Trophoblast cell (in vitro differentiated cells and primary cell): ENCODE data around the gene MED4.

ENCODE experiments used
- DNase-seq, 2 donors: peaks; one replicate each; pipeline ENCODE4 v3.0.0-alpha.2; 2016
- H2AFZ ChIP-seq: 2 replicates; pipeline ENCODE4 v1.6.1; 2013; ENCODE audit warnings: low read length, moderate library complexity, mild to moderate bottlenecking; ENCODE audit not compliant: insufficient read depth, poor library complexity
- H2AK5ac ChIP-seq: 2 replicates; pipeline ENCODE4 v1.6.1; 2013; ENCODE audit warnings: mild to moderate bottlenecking, low read length
- H2BK120ac ChIP-seq: 2 replicates; pipeline ENCODE4 v1.6.1; 2013; ENCODE audit warnings: low read length, mild to moderate bottlenecking, moderate library complexity; ENCODE audit not compliant: insufficient read depth, poor library complexity
- H2BK12ac ChIP-seq: 2 replicates; pipeline ENCODE4 v1.6.1; 2013; ENCODE audit warnings: mild to moderate bottlenecking, low read length, moderate library complexity
- H2BK5ac ChIP-seq: 2 replicates; pipeline ENCODE4 v1.6.1; 2013; ENCODE audit warnings: low read length, low read depth, moderate library complexity, mild to moderate bottlenecking; ENCODE audit not compliant: poor library complexity
- H3K14ac ChIP-seq: 2 replicates; pipeline ENCODE4 v1.6.1; 2013; ENCODE audit warnings: mild to moderate bottlenecking, low read length
- H3K18ac ChIP-seq: 2 replicates; pipeline ENCODE4 v1.6.1; 2013; ENCODE audit warnings: mild to moderate bottlenecking, low read length
- H3K23ac ChIP-seq: 2 replicates; pipeline ENCODE4 v1.6.1; 2013; ENCODE audit warnings: low read length
- H3K27ac ChIP-seq: 2 replicates; pipeline ENCODE4 v1.5.1; 2013; ENCODE audit warnings: low read depth, mild to moderate bottlenecking, inconsistent platforms, low read length, moderate library complexity
- H3K27me3 ChIP-seq: 2 replicates; pipeline ENCODE4 v1.6.1; 2013; ENCODE audit warnings: inconsistent platforms, mild to moderate bottlenecking, low read length, moderate library complexity; ENCODE audit not compliant: insufficient read depth
- H3K36me3 ChIP-seq, 2 experiments: 1 replicate in 1 of 2; 2 replicates in 1 of 2; pipeline ENCODE4 v1.6.1; 2013; ENCODE audit warnings: low read length in 2 of 2, mild to moderate bottlenecking in 2 of 2, moderate library complexity in 1 of 2; ENCODE audit not compliant: insufficient read depth in 2 of 2, control insufficient read depth in 1 of 2
- H3K4ac ChIP-seq: 2 replicates; pipeline ENCODE4 v1.6.1; 2013; ENCODE audit warnings: low read depth, mild to moderate bottlenecking, low read length, moderate library complexity
- H3K4me1 ChIP-seq, 2 experiments: 1 replicate in 1 of 2; 2 replicates in 1 of 2; pipeline ENCODE4 v1.6.1; 2013; ENCODE audit warnings: low read length in 2 of 2, mild to moderate bottlenecking in 2 of 2, moderate library complexity in 1 of 2; ENCODE audit not compliant: insufficient read depth in 2 of 2, control insufficient read depth in 1 of 2
- H3K4me2 ChIP-seq: 2 replicates; pipeline ENCODE4 v1.6.1; 2013; ENCODE audit warnings: inconsistent platforms, mild to moderate bottlenecking, low read length, moderate library complexity
- H3K4me3 ChIP-seq: 2 replicates; pipeline ENCODE4 v1.5.1; 2013; ENCODE audit warnings: mild to moderate bottlenecking, low read depth, low read length, inconsistent platforms
- H3K79me1 ChIP-seq: one replicate; pipeline ENCODE4 v1.6.1; 2013; ENCODE audit warnings: low read length
- H3K79me2 ChIP-seq: 2 replicates; pipeline ENCODE4 v1.6.1; 2013; ENCODE audit warnings: low read length, mild to moderate bottlenecking; ENCODE audit not compliant: control insufficient read depth, insufficient read depth, poor library complexity
- H3K9ac ChIP-seq: 2 replicates; pipeline ENCODE4 v1.6.1; 2013; ENCODE audit warnings: mild to moderate bottlenecking, low read length
- H3K9me3 ChIP-seq: 2 replicates; pipeline ENCODE4 v1.6.1; 2013; ENCODE audit warnings: low read depth, mild to moderate bottlenecking, control low read depth, inconsistent platforms, low read length; ENCODE audit not compliant: insufficient read depth
- H4K12ac ChIP-seq: 2 replicates; pipeline ENCODE4 v1.6.1; 2013; ENCODE audit warnings: low read depth, mild to moderate bottlenecking, low read length, moderate library complexity
- H4K8ac ChIP-seq: 2 replicates; pipeline ENCODE4 v1.6.1; 2013; ENCODE audit warnings: low read depth, mild to moderate bottlenecking, low read length, moderate library complexity
- H4K91ac ChIP-seq: one replicate; pipeline ENCODE4 v1.6.1; 2013; ENCODE audit warnings: low read depth, mild to moderate bottlenecking, low read length, moderate library complexity
- WGBS: extraction: QIAGEN DNeasy Blood & Tissue Kit; methylation state at CpG from one replicate; pipeline ENCODE4 v1.1.7; 2013; ENCODE audit warnings: missing lambda C conversion rate; ENCODE audit not compliant: insufficient read length, insufficient coverage; ENCODE audit errors: extremely low coverage; 5-methylcytosine and 5-hydroxymethylcytosine counted together

Gene MED4

DNA sequence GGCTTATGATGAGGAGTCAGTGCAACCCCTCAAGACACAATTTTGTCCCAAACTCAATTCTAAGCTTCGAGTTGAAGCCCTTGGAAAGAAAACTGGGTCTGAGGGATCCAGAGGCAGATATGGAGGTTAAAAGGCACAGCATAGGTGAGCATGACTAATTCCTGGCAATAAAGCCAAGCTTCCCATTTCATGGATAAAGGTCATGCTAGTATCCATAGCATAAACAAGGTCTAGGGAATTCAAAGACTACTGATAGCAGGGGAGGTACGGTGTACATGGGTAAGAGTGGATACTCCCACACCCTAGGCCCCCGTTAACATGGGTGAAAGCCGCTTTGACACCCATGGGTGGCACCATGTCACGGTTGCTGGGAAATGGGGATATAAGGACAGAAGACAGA lies 24.0 kb downstream of the MED4 start:
- Histone ChIP-seq H3K18ac (no peak overlapping the region), H3K79me2 (no peaks in the 10 kb centered on the region), H3K36me3 (peaks cover 26 to 48% of the 10 kb centered on the region in 2 experiments), H4K8ac (no peak overlapping the region), H3K4me3 (no peak overlapping the region), H4K91ac (no peak overlapping the region), H2AK5ac (no peak overlapping the region), H3K9me3 (peaks cover 21% of the 10 kb centered on the region), H3K27ac (no peak overlapping the region), H2BK120ac (no peak overlapping the region), H3K4me1 (no peaks in the 10 kb centered on the region), H3K14ac (no peak overlapping the region), H3K23ac (no peak overlapping the region), H3K9ac (no peak overlapping the region), H4K12ac (no peak overlapping the region), H3K4ac (no peak overlapping the region), H3K27me3 (no peaks in the 10 kb centered on the region), H2BK12ac (no peak overlapping the region), H3K79me1 (no peaks in the 10 kb centered on the region), H2BK5ac (no peak overlapping the region), H3K4me2 (no peak overlapping the region), H2AFZ (no peak overlapping the region)
- WGBS = no CpG with 5 or more reads among the region's 5 CpGs
- DNase-seq = no peak

DNA sequence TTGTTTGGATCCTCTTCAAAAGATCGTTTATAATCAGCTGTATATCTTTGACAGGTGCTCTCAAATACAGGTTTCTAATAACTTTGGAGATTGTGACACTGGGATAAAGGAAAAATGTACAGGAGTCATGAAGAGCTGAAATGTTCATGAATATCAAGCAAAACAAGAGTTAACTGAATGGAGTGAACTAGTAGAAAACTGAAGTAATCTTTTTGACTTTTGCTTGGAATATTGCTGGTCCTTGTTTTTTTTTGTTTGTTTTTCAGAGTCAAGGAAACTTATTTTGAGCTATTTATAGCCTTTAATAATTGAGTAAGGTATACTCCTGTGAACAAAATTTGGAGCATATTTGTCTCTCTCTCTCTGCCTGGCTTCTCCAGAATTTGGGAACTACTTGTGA lies 25.3 kb downstream of the MED4 start:
- no peak overlapping the region for H2AK5ac ChIP-seq
- H2BK120ac ChIP-seq = no peak overlapping the region
- H3K4ac ChIP-seq = no peak overlapping the region
- no peak overlapping the region for H4K12ac ChIP-seq
- peaks cover 26 to 48% of the 10 kb centered on the region in 2 experiments for H3K36me3 ChIP-seq
- no peak for DNase-seq
- no peak overlapping the region for H3K27ac ChIP-seq
- no CpG with 5 or more reads among the region's 1 CpG for WGBS
- no peak overlapping the region for H3K9ac ChIP-seq
- H3K79me1 ChIP-seq = no peaks in the 10 kb centered on the region
- no peaks in the 10 kb centered on the region for H3K27me3 ChIP-seq
- no peak overlapping the region for H3K4me2 ChIP-seq
- no peak overlapping the region for H4K91ac ChIP-seq
- no peak overlapping the region for H3K18ac ChIP-seq
- H2BK5ac ChIP-seq = no peak overlapping the region
- peaks cover 21% of the 10 kb centered on the region for H3K9me3 ChIP-seq
- H3K79me2 ChIP-seq = no peaks in the 10 kb centered on the region
- no peak overlapping the region for H3K14ac ChIP-seq
- no peak overlapping the region for H2BK12ac ChIP-seq
- H2AFZ ChIP-seq = no peak overlapping the region
- H3K4me1 ChIP-seq = no peaks in the 10 kb centered on the region
- H4K8ac ChIP-seq = no peak overlapping the region
- no peak overlapping the region for H3K4me3 ChIP-seq
- H3K23ac ChIP-seq = no peak overlapping the region

DNA sequence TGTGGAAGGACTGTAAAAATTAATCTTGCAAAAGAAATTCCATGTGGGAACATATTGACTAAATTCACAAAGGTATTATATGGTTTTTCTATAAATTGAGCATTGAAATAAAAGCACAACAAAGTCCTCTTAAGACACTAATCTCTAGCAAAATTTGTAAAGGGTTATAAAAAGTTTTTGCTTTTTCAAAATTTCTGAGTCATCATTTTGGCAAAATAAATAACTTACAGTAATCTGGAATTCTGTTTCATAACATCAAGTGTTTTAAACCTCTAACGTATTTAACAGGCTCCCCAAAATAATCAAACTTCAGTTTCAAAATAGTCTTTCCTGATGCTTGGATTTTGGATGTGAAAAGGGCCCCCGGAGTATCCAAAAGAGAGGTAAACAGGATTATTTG lies 26.0 kb downstream of the MED4 start:
- Histone ChIP-seq H2BK12ac (no peak overlapping the region), H3K14ac (no peak overlapping the region), H3K79me1 (no peaks in the 10 kb centered on the region), H3K9me3 (peaks cover 21% of the 10 kb centered on the region), H3K23ac (no peak overlapping the region), H4K91ac (no peak overlapping the region), H4K12ac (no peak overlapping the region), H3K79me2 (no peaks in the 10 kb centered on the region), H2AFZ (no peak overlapping the region), H3K4me2 (no peak overlapping the region), H3K4me1 (no peaks in the 10 kb centered on the region), H3K4ac (no peak overlapping the region), H3K27me3 (no peaks in the 10 kb centered on the region), H3K4me3 (no peak overlapping the region), H4K8ac (no peak overlapping the region), H2BK120ac (no peak overlapping the region), H2AK5ac (no peak overlapping the region), H2BK5ac (no peak overlapping the region), H3K36me3 (peaks cover 24 to 45% of the 10 kb centered on the region in 2 experiments), H3K27ac (no peak overlapping the region), H3K18ac (no peak overlapping the region), H3K9ac (no peak overlapping the region)
- DNase-seq = no peak
- WGBS = no CpG with 5 or more reads among the region's 2 CpGs

DNA sequence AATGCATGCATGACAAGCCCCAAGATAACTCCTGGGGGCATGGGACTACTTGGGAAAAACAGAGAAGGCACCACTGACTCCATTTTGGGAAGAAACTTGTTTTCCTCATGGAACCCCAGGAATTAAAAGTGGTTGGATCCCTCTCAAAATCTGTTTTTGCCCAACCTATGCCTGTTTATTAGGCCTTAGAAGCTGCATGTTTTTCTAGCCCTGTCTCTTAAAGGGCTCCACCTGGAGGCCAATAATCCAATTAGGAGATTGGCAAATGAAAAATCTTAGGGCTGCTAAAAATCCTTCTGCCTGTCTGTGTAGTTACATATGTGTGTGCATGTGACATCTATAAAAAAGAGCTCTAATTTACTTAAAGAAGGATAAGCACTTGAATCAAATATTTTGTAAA lies 26.9 kb downstream of the MED4 start:
- H4K8ac ChIP-seq = no peak overlapping the region
- DNase-seq = peak in 1 of 2 donors; percentile 32
- H3K36me3 ChIP-seq = peaks cover 21 to 40% of the 10 kb centered on the region in 2 experiments
- peaks cover 21% of the 10 kb centered on the region for H3K9me3 ChIP-seq
- H3K27me3 ChIP-seq = no peaks in the 10 kb centered on the region
- H2BK120ac ChIP-seq = no peak overlapping the region
- no peak overlapping the region for H3K4ac ChIP-seq
- no peak overlapping the region for H3K18ac ChIP-seq
- H2BK5ac ChIP-seq = no peak overlapping the region
- no peak overlapping the region for H2AK5ac ChIP-seq
- H3K14ac ChIP-seq = no peak overlapping the region
- H4K91ac ChIP-seq = no peak overlapping the region
- no peak overlapping the region for H2BK12ac ChIP-seq
- H3K4me3 ChIP-seq = no peak overlapping the region
- H2AFZ ChIP-seq = no peak overlapping the region
- no peak overlapping the region for H3K23ac ChIP-seq
- no peak overlapping the region for H4K12ac ChIP-seq
- H3K4me2 ChIP-seq = no peak overlapping the region
- no peaks in the 10 kb centered on the region for H3K79me2 ChIP-seq
- H3K79me1 ChIP-seq = no peaks in the 10 kb centered on the region
- H3K27ac ChIP-seq = no peak overlapping the region
- no peaks in the 10 kb centered on the region for H3K4me1 ChIP-seq
- H3K9ac ChIP-seq = no peak overlapping the region
